ENCODE data around the gene DAB1.
"Not testable (repeated sequence)": the region's sequence is repeated elsewhere in the genome, so short reads cannot be mapped to it uniquely, and the experiment has no call there.

The DAB1 gene

DNA sequence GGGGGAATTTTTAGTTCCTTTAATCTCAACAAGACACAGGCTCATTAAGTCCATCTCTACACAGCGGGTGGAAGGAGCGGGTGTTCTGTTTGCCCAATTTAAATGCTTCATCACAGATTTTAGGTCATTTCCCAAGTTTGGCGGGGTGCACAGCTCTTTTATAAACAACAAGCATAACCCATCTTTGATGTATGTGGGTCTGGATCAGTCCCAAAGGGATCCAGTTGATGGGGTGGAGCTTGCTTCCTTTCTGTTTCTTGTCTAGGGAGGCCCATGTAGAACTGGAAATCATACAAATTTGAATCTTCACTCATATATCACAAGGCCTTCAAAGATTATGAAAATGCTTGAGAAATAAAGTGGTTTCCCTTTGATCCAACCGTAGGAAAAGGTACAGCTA, 317.6 kb downstream of the DAB1 start:
- DNase-seq = no peak

DNA sequence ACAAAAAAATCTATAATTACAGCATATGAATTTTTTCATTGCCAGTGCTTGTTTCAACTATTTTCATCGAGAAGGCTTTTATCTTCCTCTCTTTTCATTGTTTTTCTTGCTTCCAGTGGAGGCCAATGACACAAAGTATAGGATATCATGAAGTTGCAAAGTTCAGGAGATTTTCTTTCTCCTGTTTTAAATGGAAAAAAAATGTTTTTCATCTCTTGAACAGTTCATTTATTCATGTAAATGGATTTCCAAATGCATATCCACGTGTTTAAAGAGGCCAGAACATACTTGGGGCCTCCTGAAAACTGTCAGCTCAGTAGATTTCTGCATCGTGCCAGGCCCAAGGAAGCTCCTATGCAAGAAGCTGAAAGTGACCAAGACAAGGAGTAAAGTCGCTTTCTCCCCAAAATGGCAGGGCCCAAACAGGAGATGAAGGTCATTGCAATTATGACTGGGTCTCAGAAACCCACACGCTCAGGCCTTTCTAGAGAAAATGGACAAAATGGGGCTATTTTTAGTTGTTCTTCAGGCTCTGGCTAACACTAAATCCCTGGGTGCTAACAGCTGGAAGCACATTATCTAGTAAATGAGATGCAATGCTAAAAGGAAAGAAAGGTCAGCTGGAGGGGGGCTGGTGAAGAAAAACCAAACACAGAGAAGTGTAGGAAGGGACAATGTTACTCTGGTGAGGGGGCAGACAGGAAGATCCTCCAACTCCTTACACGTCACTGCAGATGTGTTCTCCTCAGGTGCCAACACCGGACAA, 321.1 kb downstream of the DAB1 start:
- no peak for DNase-seq

DNA sequence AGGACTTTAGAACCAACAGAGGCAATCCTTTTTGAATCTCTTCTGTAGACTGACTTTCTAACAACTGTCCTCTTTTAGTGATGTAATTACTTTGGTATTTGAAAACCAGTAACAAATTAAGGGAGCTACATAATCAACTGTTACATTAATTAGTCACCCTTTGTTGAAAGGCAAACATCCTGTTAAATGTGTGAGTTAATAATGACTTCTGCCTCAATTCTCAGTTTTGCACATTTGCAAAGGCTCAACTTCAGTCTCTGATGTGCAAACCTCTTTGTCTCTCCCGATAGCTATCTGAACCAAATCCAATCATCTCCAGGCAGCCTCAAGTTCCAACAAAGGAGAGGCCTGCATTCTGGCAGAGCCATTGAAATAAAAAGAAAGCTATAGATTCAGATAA, 322.7 kb downstream of the DAB1 start:
- DNase-seq = no peak

DNA sequence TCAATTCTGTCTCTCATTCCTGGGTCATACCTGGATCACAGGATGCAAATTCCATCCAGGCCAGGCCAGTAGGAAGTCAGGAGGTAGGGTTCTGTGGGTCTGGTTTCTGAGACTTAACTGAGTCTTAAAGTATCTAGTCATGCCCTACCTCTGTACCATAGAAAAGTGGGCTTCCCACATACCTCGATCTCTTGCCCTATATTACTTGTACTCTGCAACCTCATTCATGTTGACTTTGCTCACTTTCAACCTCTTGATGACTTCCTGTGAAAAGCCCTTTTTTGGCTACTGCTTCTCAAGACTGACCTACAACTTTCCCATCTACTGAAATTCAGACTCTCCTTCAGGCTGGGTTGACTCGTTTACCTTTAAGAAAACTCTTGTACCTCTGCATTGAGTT, 329.1 kb downstream of the DAB1 start:
- DNase-seq = no peak

DNA sequence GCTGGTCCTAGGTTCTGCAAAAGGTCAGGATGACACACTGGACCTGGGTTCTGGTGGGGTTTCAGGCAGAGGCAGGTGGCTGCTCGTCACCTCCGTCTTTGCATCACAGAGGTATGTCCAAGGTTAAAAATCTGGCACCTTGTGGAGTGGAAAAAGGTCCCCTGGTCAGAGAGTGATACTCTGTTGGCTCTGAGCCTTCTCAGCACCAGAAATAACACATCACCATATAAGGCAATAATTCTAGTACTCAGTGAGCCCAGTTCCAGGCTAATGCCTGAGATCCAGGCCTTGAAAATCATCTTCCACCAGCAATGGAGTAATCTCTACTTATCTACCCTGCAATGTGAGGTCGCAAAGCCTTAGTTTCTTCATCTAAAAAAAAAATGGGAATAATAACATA, 330.7 kb downstream of the DAB1 start:
- no peak for DNase-seq

DNA sequence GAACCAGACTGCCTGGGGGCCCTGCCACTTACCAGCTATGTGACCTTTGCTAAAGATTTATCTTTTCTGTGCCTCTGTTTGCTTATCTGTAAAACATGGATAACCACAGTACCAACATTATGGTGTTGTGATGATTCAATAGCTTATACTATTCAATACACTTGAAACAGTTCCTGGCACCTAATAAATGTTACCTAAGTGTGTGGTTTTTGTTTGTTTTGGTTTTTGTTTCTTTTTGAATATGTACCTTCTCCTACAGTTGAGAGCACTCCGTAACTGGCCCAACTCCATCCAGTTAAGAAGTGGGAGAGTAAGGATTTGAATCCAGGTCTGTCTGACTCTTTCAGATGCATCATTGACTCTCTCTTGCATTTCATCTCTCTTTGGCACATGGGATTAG, 332.2 kb downstream of the DAB1 start:
- DNase-seq = no peak

DNA sequence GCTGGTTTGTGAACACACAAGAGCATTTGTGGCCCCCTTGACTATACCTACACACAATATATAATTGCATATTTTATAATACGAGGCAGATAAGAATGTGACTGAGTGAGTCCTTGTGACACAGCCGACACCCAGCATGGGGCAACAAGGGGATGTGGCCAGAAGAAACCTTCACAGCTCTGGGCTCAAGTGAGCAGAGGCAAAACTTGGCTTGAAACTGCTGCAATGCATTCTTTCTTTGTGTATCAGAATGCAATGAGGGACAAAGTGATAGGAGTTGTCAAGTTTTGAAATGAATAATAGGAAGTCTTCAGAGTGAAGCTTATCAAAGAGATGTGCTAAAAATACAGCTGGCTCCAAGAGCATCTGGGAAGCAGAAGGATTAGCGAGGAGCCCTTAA, 334.0 kb downstream of the DAB1 start:
- DNase-seq = no peak

DNA sequence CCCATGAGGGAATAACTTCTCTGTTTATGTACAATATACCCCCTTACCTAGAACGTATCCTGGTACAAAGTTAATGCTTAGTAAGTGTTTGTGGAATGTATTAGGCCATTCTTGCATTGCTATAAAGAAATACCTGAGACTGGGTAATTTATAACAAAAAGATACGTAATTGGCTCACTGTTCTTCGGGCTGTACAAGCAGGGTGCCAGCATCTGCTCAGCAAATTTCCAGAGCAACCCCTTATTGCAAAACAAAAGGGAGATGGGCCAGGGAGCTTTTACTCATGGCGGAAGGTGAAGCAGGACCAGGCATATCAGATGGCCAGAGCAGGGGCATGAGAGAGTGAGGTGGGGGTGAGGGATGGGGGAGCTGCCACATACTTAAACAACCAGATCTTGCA, 334.6 kb downstream of the DAB1 start:
- DNase-seq = no peak

DNA sequence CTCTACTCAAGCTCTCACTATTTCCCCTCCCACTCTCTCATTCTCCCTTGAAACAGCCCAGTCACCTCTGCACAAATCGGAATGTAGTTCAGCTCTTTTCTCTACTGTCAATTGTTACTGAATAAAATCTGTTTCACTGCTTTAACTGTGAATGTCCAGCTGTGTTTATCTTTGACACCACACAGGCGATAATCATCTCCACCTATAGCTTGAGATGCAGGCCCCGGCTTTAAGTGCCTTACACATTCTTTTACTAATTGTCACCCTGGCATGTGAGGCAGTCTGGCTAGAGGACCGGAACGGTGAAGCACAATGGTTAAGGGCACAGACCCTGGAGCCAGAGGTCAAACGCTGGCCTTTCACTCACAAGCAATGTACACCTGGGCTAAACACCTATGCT, 335.2 kb downstream of the DAB1 start:
- no peak for DNase-seq

DNA sequence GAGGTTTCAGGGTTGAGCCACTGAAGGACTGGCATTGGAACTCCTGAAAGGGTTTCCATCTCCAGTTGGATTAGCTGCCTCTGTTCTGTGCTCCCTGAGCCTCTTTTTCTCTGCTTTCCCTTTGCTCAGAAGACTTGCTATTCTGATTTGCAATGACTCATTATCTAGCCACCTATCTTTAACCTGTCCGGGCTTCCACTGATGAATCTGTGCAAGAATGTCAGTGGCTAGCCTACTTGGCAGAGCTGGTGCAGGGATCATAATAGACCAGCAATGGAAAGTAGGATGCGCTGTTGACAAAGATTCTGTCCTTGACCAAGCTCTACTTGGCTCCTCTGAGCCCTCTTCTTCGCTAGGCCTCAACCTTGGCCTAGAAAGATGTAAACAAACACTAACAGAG, 336.2 kb downstream of the DAB1 start:
- not testable (repeated sequence) for DNase-seq

DNA sequence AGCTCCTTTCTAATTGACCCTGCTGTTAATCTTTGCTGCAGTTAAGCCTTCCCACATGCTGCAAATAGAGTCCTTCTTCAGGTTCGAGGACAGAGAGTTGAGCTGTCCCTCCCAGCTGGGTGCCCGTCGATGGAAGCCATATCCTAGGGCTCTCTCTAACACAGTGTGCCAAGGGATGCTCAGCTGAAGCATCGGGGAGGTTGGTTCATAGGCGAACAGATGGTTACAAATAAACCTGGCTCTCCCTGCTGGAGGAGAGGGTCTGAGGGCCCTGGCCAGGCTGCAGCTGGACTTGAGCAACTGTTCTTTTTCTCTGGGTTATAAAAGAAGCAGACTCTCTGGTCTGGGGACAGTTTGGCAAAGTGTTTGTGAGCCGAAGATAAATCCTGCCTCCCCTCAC, 337.7 kb downstream of the DAB1 start:
- no peak for DNase-seq

DNA sequence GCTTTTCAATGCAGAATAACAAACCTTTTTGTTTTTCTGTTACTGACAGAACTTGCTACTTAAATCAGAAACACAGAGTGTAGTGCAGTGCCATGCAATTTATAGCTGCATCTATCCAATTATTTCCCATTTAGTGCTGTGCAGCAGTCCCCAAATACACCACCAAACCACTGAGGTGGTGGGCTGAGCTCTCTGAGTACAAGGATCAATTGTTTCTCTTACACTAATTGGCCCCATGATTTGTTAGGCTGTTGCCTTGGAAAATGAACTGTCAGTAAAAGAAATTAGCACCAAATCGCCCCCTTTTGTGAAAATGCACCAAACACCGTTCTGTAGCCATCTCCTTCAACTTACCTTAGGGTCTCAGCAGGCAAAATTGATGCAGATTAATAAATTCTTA, 339.2 kb downstream of the DAB1 start:
- DNase-seq = no peak

DNA sequence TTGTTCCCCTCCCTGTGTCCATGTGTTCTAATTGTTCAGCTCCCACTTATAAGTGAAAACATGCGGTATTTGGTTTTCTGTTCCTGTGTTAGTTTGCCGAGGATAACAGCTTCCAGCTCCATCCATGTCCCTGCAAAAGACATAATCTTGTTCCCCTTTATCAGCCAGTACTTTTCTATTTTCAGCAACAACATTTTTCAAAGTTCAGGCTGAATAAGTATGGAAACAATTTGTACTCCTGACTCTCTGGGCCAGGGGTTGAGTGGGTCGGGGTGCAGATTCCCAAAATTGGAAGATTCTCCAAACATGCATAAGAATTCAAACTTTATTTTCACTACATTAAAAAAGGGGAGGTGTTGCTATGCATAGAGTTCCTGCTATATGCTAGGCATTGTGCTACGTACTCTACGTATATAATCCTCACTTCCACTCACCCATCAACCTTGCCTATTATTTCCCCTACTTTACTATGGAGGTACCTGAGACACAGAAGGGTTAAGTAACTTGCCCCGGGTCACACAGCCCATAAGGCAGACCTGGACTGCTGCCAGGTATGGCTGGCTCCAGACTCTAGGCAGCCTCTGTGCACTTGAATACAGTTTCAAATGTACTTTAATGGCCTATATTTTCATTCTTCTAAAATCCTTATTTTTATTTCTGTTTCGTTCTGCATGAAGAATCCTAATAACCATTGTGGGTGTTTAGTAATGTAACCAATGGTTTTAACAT, 341.0 kb downstream of the DAB1 start:
- no peak for DNase-seq

DNA sequence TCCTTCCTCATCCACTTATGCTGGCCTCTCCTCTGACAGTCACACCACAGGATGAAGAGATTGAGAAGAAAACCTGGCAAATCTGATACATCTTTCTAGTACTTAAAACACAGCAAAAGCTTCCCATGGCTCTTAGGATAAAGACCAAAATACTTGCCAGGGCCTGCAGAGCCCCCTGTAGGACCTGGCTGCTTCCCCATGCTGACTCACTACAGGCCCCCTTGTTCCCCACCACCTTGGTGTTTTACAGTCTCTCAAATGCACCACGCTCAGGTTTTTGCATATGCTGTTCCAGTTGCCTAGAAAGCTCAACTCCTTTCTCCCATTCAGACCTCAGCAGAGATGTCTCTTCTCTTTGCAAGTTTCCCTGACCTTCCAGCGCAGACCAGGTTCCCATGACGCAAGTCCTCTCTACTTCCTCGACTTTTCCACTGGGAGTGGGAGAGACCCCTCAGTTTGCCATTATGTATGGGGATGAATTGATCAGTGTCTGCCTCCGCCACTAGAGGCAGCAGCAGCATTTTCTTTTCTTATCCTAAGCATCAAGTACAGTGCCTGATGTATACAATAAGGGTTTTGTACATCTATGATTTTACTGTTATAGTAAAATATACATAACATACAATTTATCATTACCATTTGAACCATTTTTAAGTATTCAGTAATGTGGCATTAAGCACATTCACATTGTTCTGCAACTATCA, 344.3 kb downstream of the DAB1 start:
- DNase-seq = no peak

DNA sequence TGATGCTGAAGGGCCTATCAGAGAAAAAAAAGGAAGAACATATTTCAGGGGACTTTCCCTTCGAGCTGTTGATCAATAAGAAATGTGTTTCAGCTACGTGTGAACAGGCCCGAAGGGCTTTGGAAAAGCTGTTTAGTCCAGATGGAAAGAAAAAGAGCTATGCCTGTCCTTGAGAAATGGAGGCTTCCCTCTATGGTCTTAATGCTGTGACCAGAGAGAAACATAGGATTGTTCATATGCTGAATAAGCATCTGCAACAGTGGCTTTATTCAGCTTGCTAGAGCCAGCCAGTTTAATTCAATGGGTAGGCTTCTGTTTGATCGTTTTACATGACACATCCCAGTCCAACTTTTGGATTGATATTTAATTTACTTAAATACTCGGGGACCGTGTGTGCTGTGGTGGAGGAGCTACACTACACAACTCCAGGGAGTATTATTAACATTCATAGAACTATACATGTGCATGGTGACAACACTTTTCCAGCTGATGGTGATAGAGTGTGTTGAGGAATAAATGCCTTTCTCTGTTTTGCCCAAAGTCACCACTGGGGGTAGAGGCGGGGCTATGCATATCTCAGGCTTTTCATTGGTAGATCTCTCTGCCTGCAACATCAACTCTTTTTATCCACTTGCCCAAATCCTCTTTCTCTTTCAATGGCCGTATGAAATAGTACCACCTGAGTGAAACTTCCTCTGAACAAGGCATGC, 351.3 kb downstream of the DAB1 start:
- DNase-seq = no peak

DNA sequence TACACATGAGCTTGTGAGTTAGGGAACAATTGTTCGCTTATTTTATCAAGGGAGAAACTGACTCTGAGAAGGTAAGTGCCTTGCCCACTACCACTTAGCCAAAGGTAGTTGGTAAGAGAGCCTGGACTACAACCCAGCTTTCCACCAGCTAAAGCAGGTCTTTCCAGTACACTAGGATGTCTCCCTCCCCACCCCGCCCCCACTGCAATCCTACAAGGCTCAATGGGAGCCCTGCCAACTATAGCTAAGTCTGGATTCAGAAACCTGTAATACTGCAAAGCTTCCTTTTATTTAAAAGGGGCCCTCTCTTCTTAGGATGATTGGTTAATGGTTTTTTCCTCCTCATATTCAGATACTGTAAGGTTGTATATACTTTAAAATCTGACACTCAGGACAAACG, 356.0 kb downstream of the DAB1 start:
- DNase-seq = no peak

DNA sequence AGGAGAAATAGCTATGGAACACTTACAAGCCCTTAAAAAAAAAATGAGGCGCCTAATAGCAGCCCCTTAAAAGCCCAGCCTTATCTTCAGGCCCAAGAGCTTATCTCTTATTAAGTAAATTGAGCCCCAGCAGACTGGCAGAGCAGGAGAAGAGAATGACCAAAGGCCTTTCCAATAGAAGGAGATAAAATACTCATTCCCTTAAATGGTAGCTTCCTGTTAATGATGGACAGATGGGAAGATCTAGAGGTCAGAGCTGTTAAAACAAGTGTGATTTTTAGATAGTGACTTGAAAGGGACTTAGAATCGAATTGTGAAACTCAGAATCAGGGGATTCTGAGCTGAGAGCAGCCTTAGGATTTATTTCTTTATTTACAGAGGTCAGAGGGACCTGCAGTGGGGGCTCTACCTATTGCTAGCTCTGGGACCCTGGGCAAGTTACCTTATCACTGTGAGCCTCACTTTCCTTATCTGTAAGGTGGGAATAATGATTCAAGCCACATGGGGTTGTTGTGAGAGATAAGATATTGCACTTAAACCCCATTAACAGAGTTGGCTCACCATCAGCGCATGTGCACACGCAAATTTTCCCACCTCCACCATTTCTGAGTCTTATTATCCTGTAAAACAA, 356.8 kb downstream of the DAB1 start:
- no peak for DNase-seq

DNA sequence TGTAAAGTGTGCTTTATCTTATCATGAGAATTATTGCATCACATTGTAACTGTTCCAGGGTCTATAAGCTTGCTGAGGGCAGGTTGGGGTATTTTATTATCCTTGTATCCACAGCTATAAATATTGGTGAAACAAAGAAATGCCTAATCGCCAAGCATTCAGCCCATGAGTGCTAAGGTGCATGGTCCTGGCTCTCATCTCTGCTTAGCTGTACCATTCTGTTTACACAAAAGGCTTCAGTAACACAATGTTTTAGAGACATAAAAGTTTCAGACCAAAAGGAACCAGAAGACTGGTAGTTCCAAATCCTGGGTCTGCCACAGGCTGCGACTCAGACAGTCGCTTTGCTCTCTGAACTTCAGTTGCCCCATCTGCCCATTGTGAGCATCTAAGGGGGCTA, 358.4 kb downstream of the DAB1 start:
- no peak for DNase-seq

DNA sequence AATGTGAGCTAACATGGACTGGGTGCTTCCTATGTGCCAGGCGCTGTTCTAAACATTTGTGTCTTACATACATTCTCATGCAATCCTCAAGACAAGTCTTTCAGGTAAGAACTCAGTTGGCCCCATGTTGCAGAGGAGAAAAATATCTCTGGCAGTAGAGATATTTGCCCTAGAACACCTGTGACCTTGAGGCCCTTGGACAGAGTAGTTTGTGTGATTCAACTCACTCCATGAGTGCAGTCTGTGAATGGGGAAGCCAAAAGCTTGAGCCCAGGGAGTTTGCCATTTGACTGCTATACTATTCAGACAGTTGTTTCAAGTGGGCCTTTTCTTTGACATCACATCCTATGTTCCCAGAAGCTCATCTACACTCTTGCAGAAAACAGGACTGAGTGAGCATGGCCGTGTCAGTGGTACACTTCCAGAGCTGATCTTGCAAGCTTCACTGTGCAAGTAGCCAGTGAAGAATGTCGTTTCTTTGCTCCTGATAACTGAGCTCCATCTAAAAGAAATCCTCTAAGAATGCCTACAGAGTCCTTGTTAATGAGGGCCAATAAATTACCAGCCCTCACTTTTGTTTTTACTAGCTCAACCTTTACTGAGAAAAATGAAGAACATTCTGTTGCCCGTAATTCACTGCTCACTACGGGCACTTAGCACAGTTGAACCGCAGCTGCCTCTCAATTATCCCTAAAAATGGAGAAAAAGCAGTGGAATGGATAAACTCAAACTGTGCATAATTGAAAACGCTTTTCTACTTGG, 359.3 kb downstream of the DAB1 start:
- DNase-seq = no peak

DNA sequence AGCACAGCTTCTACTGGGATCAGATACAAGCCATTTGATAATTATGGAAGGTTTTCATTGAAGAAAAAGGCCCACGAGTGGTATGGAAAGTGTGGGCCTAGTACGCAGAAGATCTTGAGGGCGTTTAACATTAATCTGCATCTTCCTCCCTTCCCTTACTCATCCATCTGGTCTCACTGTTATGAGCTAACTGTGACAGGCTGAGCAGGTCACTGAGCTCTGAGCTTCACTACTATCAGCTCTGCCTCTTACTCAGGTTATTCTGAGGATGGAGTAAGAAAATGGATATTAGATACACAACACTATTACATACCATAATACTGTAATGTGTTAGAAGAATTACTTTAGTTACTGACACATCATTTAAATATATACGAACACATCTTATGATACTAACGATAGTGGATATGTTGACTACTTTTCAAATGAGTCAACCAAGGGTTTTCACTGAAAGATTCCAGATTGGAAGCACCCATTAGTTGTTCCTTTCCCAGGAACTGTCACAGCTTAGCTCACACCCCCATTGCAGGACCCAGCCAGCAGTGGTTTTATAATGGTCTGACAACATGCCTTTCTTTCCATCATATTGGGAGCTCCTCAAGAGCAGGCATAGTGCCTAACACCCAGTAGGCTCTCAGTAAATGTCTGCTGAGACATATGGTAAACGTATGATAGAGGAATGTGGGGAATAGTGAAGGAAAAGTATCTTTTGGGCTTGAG, 360.3 kb downstream of the DAB1 start:
- no peak for DNase-seq

DNA sequence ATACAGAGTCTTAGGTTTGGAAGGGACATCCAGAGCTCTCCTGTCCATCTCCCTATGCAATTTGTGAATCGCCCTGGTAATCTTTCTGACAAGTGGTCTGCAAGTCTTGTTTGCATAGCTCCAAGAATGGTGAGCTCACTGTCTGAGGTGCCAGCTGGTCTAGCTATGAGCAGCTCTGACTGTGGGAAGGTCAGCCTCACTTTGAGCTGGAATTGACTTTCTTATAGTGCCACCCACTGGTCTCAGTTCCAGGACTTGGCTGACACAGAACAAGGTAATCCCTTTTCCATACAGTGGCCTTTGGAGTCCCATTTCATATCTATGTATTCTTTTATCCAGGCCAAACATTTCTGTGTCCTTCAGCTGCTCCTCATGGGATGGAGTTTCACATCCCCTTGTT, 362.5 kb downstream of the DAB1 start:
- no peak for DNase-seq

DNA sequence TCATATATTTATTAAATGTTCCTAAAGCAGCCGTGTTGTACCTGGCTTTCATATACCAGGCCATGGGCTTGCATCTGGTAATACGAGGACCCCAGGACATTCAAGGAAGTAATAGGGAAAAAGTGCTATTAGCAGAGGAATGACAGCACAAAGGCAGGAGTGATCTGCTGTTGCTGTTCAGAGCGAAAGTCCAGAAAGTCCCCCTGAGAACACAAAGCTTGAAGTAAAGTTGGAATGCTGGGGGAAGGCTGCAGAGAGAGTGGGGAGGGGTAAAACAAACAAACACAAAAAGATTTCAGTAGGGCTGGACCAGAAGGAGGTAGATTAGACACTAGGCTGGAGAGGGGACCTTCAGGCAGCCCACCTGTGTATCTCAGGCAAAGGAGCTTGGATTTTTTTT, 363.4 kb downstream of the DAB1 start:
- no peak for DNase-seq

All from SW 1271 (cell line).